GM12801 (cell line): ENCODE results near the gene RAPGEF5.

Source experiments
- TF ChIP-seq, protein P1 (sequence below): IDR thresholded peaks from one replicate; pipeline ENCODE4 v1.5.1; 2011; ENCODE audit warnings: control low read depth; ENCODE audit not compliant: insufficient read length; ENCODE audit errors: extremely low read depth

The RAPGEF5 gene

DNA sequence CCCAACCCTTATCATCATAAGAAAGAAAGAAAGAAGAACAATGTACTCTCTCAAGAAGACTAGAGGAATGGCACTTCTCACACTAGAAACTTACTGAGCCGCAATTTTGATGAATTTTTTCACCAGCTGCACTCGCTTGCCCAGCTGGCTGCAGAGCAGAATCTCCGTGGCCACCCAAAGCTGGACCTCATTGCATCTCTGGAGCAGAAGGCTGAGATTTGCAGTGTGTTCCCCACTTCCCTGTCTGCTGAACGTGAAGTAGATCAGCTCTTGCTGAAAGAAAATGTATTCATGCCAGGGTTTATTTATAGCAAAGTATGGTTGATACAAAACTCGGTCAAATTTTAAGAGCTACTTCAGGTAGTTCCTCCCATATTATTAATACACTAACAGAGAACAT lies 212.0 kb downstream of the RAPGEF5 start:
- TF ChIP-seq, protein P1, sequence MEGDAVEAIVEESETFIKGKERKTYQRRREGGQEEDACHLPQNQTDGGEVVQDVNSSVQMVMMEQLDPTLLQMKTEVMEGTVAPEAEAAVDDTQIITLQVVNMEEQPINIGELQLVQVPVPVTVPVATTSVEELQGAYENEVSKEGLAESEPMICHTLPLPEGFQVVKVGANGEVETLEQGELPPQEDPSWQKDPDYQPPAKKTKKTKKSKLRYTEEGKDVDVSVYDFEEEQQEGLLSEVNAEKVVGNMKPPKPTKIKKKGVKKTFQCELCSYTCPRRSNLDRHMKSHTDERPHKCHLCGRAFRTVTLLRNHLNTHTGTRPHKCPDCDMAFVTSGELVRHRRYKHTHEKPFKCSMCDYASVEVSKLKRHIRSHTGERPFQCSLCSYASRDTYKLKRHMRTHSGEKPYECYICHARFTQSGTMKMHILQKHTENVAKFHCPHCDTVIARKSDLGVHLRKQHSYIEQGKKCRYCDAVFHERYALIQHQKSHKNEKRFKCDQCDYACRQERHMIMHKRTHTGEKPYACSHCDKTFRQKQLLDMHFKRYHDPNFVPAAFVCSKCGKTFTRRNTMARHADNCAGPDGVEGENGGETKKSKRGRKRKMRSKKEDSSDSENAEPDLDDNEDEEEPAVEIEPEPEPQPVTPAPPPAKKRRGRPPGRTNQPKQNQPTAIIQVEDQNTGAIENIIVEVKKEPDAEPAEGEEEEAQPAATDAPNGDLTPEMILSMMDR = no peak

DNA sequence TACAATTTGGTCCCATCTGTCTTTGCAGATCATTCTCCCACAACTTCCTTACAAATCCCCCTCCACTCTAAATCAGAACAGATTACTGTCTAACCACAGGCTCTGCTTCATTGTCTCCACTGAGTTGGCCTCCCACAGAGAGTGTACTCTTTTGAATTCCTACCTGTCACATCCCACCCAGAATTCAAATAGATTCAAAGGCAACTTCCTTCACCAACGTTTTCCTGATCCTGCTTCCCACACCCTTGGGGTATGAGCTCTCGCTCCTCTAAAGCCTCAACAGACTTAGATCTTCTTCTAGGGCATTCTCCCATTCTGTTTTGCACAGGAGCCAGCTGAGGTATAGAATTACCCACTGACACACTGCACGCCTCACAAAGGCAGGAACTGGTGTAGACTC lies 213.5 kb downstream of the RAPGEF5 start:
- TF ChIP-seq, protein P1 = no peak

DNA sequence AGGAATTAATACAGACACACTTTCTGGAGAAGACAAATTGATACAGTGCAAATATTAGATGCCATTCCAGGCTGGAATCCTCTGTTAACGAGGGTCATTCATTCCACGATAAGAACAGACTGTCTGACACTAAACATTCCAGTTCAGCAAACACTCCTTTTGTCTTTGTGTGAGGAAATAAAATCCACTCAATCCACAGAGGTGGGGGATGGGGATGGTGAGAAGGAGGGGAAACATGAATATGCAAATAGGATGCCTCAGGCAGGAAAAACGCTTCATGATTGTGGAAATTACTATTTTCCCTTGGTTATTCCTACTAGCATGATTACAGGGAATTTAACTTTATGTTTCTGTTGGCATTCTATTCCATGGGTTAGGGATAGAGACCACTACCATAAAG lies 214.4 kb downstream of the RAPGEF5 start:
- TF ChIP-seq, protein P1 = no peak

DNA sequence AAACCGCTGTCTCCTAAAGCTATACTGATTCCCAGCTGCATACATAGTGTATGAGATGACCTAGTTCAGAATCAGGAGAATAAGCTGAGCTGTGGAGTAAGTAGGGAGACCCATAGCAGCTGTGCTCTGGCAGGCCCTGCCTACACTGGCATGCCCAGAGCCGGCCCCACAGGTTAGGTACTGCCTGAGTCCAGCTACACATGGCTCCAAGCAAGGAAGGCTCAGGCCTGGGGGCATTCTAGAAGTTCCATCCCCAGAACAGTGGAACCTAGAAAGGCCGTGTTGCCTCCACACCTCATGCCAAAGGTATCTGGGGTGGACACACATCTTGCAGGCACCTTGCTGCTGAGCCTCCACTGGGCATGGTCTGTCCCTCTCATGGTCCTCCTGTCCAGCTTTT lies 215.6 kb downstream of the RAPGEF5 start:
- TF ChIP-seq, protein P1 = no peak

DNA sequence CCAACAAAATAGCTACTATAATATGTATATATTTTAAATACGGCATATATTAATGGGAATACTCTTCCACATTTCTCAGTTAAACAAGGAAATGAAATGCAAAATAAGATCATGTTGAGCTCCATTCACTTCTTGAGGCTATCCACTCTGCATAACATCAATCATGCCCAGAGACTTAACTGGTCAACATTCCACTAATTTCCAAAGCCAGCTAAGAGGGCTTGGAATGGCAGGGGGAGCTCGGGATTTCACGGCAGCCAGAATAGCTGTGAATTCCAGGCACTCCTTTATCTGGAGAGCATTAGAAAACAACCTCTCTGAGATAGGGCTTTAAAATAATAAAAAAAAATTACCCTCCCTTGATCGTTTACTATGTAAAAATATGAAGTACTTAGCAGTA lies 216.4 kb downstream of the RAPGEF5 start:
- TF ChIP-seq, protein P1 = no peak

DNA sequence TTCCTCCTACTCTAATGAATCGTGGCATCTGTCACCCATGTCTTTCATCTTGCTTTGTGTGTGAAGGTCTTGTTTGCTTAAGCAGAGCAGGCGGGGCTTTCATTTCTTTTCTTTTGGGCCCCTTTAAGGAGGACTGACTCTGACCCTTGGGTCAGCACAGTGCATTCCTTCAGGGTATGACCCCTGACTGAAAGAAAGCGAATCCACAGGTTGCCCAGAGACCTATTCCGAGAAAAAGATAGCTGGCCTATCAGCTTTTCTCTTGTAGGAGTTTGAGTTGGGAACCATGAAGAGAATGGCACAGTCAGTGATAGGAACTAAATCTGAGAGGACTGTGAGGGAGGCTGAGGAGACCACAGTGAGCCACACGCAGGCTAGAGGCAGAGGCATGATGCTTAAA lies 218.1 kb downstream of the RAPGEF5 start:
- TF ChIP-seq, protein P1 = no peak

DNA sequence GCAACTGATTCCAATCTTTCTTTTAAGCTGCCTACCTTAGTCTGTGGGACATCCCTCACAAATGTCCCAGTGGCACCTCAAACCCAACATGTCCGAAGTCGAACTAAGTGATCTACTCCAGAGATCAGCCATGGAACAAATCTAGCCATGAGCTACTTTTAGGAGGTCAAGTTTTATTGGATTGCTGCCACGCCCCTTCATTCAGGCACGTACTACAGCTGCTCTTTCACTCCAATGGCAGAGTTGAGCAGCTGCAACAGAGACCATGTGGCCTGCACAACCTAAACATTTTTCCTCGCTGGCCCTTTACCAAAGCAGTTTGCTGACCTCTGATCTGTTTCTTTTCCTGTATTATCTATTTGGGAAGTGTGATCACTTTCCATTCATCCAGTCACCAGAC lies 218.8 kb downstream of the RAPGEF5 start:
- TF ChIP-seq, protein P1 = no peak

DNA sequence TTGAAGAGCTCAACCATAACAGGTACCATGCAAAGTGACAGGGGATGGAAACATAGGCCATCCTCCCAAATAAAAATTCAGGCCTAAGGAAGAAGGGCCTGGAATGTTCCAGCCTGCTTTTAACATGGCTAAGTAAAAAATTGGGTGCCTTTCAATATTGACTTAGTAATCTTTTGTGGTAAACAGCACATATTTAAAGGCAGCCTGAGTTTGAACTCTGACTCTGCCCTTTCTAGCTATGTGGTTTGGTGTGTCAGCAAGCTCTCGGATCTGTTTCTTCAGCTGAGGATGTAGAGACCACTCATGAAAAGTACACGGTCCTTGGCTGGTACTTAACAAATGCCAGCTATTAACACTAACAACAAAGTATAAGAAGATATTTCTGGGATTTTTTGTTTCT lies 219.5 kb downstream of the RAPGEF5 start:
- TF ChIP-seq, protein P1 = no peak
